A549 (cell line): ENCODE data around the gene MUC5AC. TPM values are rescaled to one million over a fixed set of nuclear protein-coding genes. Genes with fewer than 3 reads are reported as not detected.

Experiments used
- ATAC-seq, 2 experiments: fragments of 200-7000 bp in 1 of 2; fragments of >200 bp in 1 of 2; cut with Nextera tagmentation in 1 of 2; cut with Tn5 transposase in 1 of 2; 3 replicates each; pipeline versions ENCODE4 v1.8.0 to v1.9.1; 2018 to 2020; ENCODE audit warnings: mild to moderate bottlenecking in 1 of 2, moderate library complexity in 1 of 2
- CTCF ChIA-PET: fragments of 300-600 bp; sonication (Branson Sonifier 250); formaldehyde crosslinking; extraction: SDS; loops from one replicate; lab custom pipeline; 2021; ENCODE audit warnings: antibody characterized with exemption, inconsistent platforms; lab: Yijun Ruan, JAX
- POLR2A ChIA-PET: fragments of 350-600 bp; formaldehyde crosslinking; extraction: SDS; loops from one replicate; lab custom pipeline; 2021; ENCODE audit warnings: antibody characterized with exemption, inconsistent platforms; lab: Yijun Ruan, JAX
- DNase-seq, 2 experiments: peaks; one replicate each; pipeline versions ENCODE4 v3.0.0 to v3.0.0-alpha.2; 2011 to 2016; ENCODE audit warnings: low read depth in 1 of 2, low spot score in 1 of 2
- FAIRE-seq: peaks from 2 replicates; lab custom pipeline; 2011; peaks lifted over from hg19 to GRCh38; lab: Jason Lieb, UNC
- H3K27ac ChIP-seq, 2 experiments: fragments of >200 bp; sonication (Bioruptor Twin); formaldehyde crosslinking; 3 replicates each; pipeline ENCODE4 v1.5.1; 2016 to 2017
- H3K4me1 ChIP-seq: fragments of >200 bp; sonication (Bioruptor Twin); formaldehyde crosslinking; 3 replicates; pipeline ENCODE4 v1.6.1; 2016
- H3K4me2 ChIP-seq: fragments of >200 bp; sonication (Bioruptor Twin); formaldehyde crosslinking; 3 replicates; pipeline ENCODE4 v1.6.1; 2016
- H3K4me3 ChIP-seq: fragments of >200 bp; sonication (Bioruptor Twin); formaldehyde crosslinking; 3 replicates; pipeline ENCODE4 v1.5.1; 2016
- H3K9me3 ChIP-seq: fragments of >200 bp; sonication (Bioruptor Twin); formaldehyde crosslinking; 3 replicates; pipeline ENCODE4 v1.6.1; 2016
- CHD2 ChIP-seq: fragments of 150-350 bp; IDR thresholded peaks from 2 replicates; pipeline ENCODE4 v1.6.1; 2014; ENCODE audit warnings: low read length; ENCODE audit not compliant: partially characterized antibody
- CHD4 ChIP-seq: fragments of 200-600 bp; sonication (generic); IDR thresholded peaks from 2 replicates; pipeline ENCODE4 v1.6.1; 2016; ENCODE audit warnings: antibody characterized with exemption, mild to moderate bottlenecking, borderline replicate concordance
- EHF ChIP-seq: fragments of 250-450 bp; sonication (Bioruptor Pico); IDR thresholded peaks from 2 replicates; pipeline ENCODE4 v1.5.0; 2020; ENCODE audit warnings: mild to moderate bottlenecking
- EP300 ChIP-seq, 2 experiments: fragments of >200 bp; sonication (Bioruptor Twin); formaldehyde crosslinking; IDR thresholded peaks; 2 replicates in 1 of 2; 3 replicates in 1 of 2; pipeline ENCODE4 v1.6.1; 2016 to 2017
- FOSB ChIP-seq: fragments of 250-450 bp; sonication (Bioruptor Pico); IDR thresholded peaks from 2 replicates; pipeline ENCODE4 v1.5.0; 2020; ENCODE audit warnings: mild to moderate bottlenecking, moderate library complexity
- GATA3 ChIP-seq: IDR thresholded peaks from 2 replicates; pipeline ENCODE4 v1.6.1; 2012; ENCODE audit warnings: borderline replicate concordance
- HOXA7 ChIP-seq: fragments of 250-450 bp; sonication (Bioruptor Pico); IDR thresholded peaks from 2 replicates; pipeline ENCODE4 v1.5.0; 2020; ENCODE audit warnings: mild to moderate bottlenecking, moderate library complexity
- JUN ChIP-seq, 2 experiments: fragments of >200 bp; sonication (Bioruptor Twin); formaldehyde crosslinking; IDR thresholded peaks; 2 replicates in 1 of 2; 3 replicates in 1 of 2; pipeline ENCODE4 v1.6.1; 2016 to 2017
- MAZ ChIP-seq: fragments of 150-350 bp; IDR thresholded peaks from 2 replicates; pipeline ENCODE4 v1.6.1; 2014; ENCODE audit warnings: antibody characterized with exemption, low read depth, low read length, borderline replicate concordance
- NFE2L2 ChIP-seq: fragments of 150-350 bp; conservative IDR thresholded peaks from 2 replicates; pipeline ENCODE4 v1.6.1; 2014; ENCODE audit warnings: low read length
- RAD21 ChIP-seq, 2 experiments: fragments of >200 bp in 1 of 2; sonication (Bioruptor Twin) in 1 of 2; formaldehyde crosslinking in 1 of 2; IDR thresholded peaks in 1 of 2; conservative IDR thresholded peaks in 1 of 2; 2 replicates in 1 of 2; 3 replicates in 1 of 2; pipeline ENCODE4 v1.6.1; 2012 to 2018; ENCODE audit warnings: inconsistent platforms in 1 of 2
- TFCP2L1 ChIP-seq: fragments of 250-450 bp; sonication (Bioruptor Pico); IDR thresholded peaks from 2 replicates; pipeline ENCODE4 v1.5.0; 2021; ENCODE audit warnings: mild to moderate bottlenecking
- ZC3H11A ChIP-seq: fragments of 450-650 bp; IDR thresholded peaks from 2 replicates; pipeline ENCODE4 v1.6.1; 2014; ENCODE audit warnings: antibody characterized with exemption, mild to moderate bottlenecking
- ZFP36 ChIP-seq: fragments of 450-650 bp; IDR thresholded peaks from 2 replicates; pipeline ENCODE4 v1.6.1; 2014; ENCODE audit warnings: borderline replicate concordance; ENCODE audit not compliant: partially characterized antibody
- ZSCAN20 ChIP-seq: fragments of 250-450 bp; sonication (Bioruptor Pico); IDR thresholded peaks from 2 replicates; pipeline ENCODE4 v1.8.0; 2022; ENCODE audit warnings: mild to moderate bottlenecking, moderate library complexity
- WGBS: methylation state at CpG from one replicate; pipeline ENCODE4 v1.1.6; 2017; ENCODE audit errors: missing lambda C conversion rate; 5-methylcytosine and 5-hydroxymethylcytosine counted together
- polyA plus RNA-seq, 4 experiments: library from polyadenylated mRNA; depleted of rRNA in 3 of 4; stranded (reverse); fragments of >200 nt; fragmentation: RNase III in 1 of 4; extraction: RNeasy Plus Mini Kit Qiagen cat#74134 plus additional on column Dnase treatment in 1 of 4; gene quantifications; 2 replicates in 3 of 4; 3 replicates in 1 of 4; pipeline ENCODE4 v1.2.3, GENCODE V29; 2011 to 2017
- TF ChIP-seq, protein P1 (sequence below): fragments of 450-650 bp; IDR thresholded peaks from 2 replicates; pipeline ENCODE4 v1.6.1; 2014; ENCODE audit warnings: antibody characterized with exemption
- TF ChIP-seq, protein P2 (sequence below): fragments of >200 bp; sonication (Bioruptor Twin); formaldehyde crosslinking; IDR thresholded peaks from 3 replicates; pipeline ENCODE4 v1.6.1; 2016
- TF ChIP-seq, protein P3 (sequence below): fragments of 250-450 bp; sonication (Bioruptor Pico); IDR thresholded peaks from 2 replicates; pipeline ENCODE4 v1.5.0; 2021; ENCODE audit warnings: mild to moderate bottlenecking, moderate library complexity, borderline replicate concordance
- TF ChIP-seq, protein P4 (sequence below): fragments of >200 bp; sonication (Bioruptor Twin); formaldehyde crosslinking; IDR thresholded peaks from 2 replicates; pipeline ENCODE4 v1.6.1; 2016

MUC5AC gene
- polyA plus RNA-seq, 2 of the 4 experiments (the other 2 are of a cell fraction), result 0.18 to 7.4 TPM

DNA sequence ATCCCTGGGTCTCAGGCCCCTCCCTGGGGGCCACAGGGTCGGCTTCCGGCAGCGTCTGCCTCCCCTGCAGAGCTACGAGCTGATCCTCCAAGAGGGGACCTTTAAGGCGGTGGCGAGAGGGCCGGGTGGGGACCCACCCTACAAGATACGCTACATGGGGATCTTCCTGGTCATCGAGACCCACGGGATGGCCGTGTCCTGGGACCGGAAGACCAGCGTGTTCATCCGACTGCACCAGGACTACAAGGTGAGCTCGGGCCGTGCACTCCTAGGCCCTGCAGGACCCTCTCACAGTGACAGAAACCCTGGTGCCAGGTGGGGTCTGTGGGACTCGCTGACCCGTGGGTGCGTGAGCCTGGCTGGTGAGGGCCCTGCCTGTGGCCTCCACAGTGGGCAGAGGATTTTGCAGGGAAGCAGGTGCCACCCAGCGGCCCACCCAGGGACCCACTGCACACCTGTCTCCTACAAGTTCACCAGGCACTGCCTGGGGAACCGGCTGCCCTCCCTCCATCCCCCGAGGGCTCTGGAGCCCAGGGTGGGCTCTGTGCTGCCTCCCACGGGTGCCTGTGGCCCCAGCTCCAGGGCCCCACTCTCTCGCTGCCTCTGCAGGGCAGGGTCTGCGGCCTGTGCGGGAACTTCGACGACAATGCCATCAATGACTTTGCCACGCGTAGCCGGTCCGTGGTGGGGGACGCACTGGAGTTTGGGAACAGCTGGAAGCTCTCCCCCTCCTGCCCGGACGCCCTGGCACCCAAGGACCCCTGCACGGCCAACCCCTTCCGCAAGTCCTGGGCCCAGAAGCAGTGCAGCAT is 78.8 kb downstream of the MUC5AC start:
- Histone ChIP-seq H3K27ac (no peak overlapping the region), H3K4me2 (no peak overlapping the region)
- no peak for DNase-seq
- TF ChIP-seq JUN (IDR thresholded peaks at IDR 0.05) (no peak), EP300 (IDR thresholded peaks at IDR 0.05) (no peak), ZC3H11A (no peak)
- TF ChIP-seq, all 56 proteins: peak for 0
- FAIRE-seq (no peak), ATAC-seq (no peak)
- WGBS, result 88% methylated on average over 29 of the region's 37 CpGs
- ChIA-PET CTCF (interaction anchor here (1.3 to 1.8 kb wide), 3 partner anchors 9 to 123 kb away, joined by 4 to 8 read pairs (median 5); no protein-coding TSS in a partner anchor), POLR2A (no interaction called here)
- Histone ChIP-seq H3K4me1 (0 out of 3 replicates have a peak, but pooled peaks cover 8% of the 10 kb centered on the region), H3K4me3 (no peak overlapping the region), H3K9me3 (no peaks in the 10 kb centered on the region)

DNA sequence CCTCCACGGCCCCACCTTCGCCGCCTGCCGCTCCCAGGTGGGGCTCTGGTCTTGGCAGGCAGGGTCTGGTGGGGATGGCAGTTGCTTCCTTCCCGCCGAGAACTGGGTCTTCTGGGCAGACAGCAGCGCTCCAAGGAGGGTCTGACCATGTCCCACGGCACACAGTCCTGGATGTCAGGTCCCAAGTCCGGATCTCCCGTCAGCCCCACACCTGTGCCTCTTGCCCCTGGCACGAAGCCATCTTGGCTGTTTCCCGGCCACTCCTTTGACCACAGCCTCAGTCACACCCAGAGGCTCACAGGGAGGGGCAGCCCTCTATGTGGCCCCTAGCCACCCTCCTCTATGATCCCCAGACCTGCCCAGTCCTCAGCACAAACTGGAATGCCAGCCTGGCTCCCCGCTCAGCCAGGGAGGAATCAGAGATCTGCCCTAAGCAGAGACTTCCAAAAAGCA is 79.4 kb downstream of the MUC5AC start:
- Histone ChIP-seq H3K4me2 (no peak overlapping the region), H3K4me3 (no peak overlapping the region), H3K4me1 (0 out of 3 replicates have a peak, but pooled peaks cover 8% of the 10 kb centered on the region), H3K27ac (no peak overlapping the region), H3K9me3 (no peaks in the 10 kb centered on the region)
- TF ChIP-seq GATA3, result no peak
- no peak for FAIRE-seq
- CTCF ChIA-PET, result interaction anchor here (1.2 kb wide), 1 partner anchor 10 kb away, joined by 3 read pairs; no protein-coding TSS in a partner anchor
- WGBS, result 76% methylated on average over 13 of the region's 13 CpGs
- no peak for ATAC-seq
- DNase-seq, result no peak
- POLR2A ChIA-PET, result no interaction called here

DNA sequence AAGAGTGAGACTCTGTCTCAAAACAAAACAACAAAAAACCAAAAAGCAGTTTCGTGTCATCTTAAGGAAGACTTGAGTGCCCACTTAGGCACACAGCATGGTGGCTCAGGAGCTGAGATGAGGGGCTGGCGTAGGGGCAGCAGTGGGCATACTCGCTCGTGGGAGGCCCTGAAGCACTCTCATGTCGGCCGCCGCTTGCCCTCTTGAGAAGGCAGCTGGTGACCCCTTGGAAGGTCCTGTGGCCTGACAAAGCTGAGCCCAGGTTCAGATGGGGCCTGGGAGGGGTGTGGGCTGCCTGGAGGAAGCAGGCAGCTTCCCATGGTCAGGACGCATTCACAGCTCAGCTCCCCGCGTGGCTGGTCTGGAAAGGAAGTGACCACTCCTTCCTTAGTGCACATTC is 80.1 kb downstream of the MUC5AC start:
- no peaks in the 10 kb centered on the region for H3K9me3 ChIP-seq
- whole genome bisulfite sequencing, result 79% methylated on average over 10 of the region's 10 CpGs
- H3K4me2 ChIP-seq, result no peak overlapping the region
- no peak overlapping the region for H3K4me3 ChIP-seq
- ChIA-PET POLR2A (no interaction called here), CTCF (interaction anchor here (0.7 to 1.2 kb wide), 2 partner anchors 11 to 277 kb away, joined by 3 read pairs; no protein-coding TSS in a partner anchor)
- no peak for FAIRE-seq
- no peak for ATAC-seq
- H3K4me1 ChIP-seq, result 0 out of 3 replicates have a peak, but pooled peaks cover 7% of the 10 kb centered on the region
- DNase-seq, result no peak
- no peak for TF ChIP-seq MAZ
- no peak for TF ChIP-seq RAD21 (conservative IDR thresholded peaks at IDR 0.05 in 1 of 2, IDR thresholded peaks at IDR 0.05 in 1 of 2)
- TF ChIP-seq, protein P1, sequence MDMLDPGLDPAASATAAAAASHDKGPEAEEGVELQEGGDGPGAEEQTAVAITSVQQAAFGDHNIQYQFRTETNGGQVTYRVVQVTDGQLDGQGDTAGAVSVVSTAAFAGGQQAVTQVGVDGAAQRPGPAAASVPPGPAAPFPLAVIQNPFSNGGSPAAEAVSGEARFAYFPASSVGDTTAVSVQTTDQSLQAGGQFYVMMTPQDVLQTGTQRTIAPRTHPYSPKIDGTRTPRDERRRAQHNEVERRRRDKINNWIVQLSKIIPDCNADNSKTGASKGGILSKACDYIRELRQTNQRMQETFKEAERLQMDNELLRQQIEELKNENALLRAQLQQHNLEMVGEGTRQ, result no peak
- TF ChIP-seq CHD4, result no peak
- no peak for TF ChIP-seq TFCP2L1 (CRISPR knock-in tag)
- TF ChIP-seq CHD2, result no peak
- TF ChIP-seq, protein P2, sequence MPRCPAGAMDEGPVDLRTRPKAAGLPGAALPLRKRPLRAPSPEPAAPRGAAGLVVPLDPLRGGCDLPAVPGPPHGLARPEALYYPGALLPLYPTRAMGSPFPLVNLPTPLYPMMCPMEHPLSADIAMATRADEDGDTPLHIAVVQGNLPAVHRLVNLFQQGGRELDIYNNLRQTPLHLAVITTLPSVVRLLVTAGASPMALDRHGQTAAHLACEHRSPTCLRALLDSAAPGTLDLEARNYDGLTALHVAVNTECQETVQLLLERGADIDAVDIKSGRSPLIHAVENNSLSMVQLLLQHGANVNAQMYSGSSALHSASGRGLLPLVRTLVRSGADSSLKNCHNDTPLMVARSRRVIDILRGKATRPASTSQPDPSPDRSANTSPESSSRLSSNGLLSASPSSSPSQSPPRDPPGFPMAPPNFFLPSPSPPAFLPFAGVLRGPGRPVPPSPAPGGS, result no peak
- TF ChIP-seq NFE2L2, result no peak
- no peak for TF ChIP-seq ZSCAN20 (CRISPR knock-in tag)
- no peak for TF ChIP-seq HOXA7 (CRISPR knock-in tag)
- no peak for TF ChIP-seq FOSB (CRISPR knock-in tag)
- no peak for TF ChIP-seq EHF (CRISPR knock-in tag)
- TF ChIP-seq, protein P3, sequence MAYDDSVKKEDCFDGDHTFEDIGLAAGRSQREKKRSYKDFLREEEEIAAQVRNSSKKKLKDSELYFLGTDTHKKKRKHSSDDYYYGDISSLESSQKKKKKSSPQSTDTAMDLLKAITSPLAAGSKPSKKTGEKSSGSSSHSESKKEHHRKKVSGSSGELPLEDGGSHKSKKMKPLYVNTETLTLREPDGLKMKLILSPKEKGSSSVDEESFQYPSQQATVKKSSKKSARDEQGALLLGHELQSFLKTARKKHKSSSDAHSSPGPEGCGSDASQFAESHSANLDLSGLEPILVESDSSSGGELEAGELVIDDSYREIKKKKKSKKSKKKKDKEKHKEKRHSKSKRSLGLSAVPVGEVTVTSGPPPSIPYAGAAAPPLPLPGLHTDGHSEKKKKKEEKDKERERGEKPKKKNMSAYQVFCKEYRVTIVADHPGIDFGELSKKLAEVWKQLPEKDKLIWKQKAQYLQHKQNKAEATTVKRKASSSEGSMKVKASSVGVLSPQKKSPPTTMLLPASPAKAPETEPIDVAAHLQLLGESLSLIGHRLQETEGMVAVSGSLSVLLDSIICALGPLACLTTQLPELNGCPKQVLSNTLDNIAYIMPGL, result no peak
- TF ChIP-seq ZFP36, result no peak
- TF ChIP-seq, protein P4, sequence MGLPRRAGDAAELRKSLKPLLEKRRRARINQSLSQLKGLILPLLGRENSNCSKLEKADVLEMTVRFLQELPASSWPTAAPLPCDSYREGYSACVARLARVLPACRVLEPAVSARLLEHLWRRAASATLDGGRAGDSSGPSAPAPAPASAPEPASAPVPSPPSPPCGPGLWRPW, result no peak
- no peak overlapping the region for H3K27ac ChIP-seq
